SHP77 treated with DMSO at 0.1 percent for 48 hours (cell line): ENCODE measurements around the gene SSBP4.

Source experiments
- DNase-seq: peaks from one replicate; lab custom pipeline; 2025; lab: John Stamatoyannopoulos, UW

SSBP4 gene

DNA sequence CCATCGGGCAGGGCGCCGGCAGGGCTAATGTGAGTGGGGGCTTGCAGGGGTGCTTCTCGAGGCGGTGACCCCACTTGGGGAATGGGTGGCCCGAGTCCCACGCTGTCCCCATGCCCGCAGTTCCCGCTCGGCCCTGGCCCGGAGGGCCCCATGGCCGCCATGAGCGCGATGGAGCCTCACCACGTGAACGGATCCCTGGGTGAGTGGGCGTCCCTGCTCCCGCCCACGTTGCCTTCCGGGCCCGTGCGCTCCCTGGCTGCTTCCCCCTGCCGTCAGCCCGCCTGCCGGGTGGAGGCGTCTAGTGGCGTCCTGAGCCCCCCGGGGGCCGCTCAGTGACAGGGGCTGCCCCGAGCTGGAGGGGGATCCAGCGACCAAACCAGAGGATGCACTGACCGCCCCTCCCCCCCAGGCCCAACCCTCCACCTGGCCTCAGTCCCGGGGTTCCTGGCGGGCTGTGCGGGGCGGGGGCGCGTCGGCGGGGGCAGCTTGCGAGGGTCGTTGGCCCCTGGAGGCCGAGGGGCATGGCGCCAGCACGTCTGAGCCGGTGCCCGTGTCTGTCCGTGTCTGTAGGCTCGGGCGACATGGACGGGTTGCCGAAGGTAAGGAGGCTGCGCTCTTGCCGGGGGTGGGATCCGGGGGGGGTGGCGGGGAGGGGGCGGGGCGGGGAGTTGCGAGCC, 14.0 kb downstream of the SSBP4 start:
- DNase-seq = no peak

DNA sequence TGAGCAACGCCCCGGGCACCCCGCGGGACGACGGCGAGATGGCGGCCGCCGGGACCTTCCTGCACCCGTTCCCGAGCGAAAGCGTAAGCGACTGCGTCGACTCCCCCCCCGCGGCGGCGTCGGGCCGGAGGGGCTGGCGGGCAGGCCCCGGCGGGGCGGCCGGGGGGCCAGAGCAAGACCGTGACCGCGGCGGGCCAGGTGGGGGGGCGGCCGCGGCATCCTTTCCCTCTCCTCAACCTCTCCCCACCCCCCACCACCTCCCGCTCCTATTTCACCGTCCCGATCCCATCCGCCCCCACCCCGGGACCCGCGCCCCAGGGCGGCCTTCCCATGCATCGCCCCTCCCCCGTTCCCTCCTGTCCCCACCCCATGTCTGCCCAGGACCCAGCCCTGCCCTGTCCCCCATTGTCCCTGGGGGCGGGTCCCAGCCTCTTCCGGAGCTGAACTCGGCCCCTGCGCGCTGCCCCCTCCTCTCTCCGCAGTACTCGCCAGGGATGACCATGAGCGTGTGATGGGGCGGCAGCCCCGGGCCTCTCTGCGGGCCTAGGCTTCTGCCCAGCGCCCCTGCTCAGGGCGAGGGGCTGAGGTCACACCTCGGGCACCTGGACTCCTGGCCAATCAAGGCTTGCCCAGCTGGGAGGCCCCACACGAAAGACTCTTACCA, 14.7 kb downstream of the SSBP4 start:
- no peak for DNase-seq

DNA sequence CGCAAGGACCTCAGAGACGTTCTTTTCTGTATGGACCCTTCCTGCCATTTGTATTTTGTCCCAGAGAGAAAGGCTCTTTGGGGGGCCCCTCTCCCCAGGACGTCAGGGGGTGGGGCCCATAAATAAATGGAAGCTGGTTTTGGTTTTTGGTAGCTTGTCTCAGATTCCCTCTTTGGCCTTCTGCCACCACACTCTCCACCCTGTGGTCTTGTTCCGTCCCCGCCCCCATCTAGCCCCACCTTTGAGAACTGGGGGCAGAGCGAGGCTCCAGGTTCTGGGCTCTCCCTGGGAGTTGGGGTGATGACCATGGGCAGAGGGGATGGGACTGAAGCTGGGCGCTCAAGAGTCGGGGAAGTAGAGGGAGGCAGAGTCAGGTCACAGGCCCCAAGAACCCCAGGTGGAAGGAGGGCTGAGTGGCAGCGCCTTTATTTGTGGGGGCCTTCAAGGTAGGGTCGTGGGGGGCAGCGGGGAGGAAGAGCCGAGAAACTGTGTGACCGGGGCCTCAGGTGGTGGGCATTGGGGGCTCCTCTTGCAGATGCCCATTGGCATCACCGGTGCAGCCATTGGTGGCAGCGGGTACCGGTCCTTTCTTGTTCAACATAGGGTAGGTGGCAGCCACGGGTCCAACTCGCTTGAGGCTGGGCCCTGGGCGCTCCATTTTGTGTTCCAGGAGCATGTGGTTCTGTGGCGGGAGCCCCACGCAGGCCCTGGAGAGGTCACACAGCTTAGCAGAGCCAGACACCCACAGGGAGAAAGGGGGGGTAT, 15.4 kb downstream of the SSBP4 start:
- DNase-seq = no peak

DNA sequence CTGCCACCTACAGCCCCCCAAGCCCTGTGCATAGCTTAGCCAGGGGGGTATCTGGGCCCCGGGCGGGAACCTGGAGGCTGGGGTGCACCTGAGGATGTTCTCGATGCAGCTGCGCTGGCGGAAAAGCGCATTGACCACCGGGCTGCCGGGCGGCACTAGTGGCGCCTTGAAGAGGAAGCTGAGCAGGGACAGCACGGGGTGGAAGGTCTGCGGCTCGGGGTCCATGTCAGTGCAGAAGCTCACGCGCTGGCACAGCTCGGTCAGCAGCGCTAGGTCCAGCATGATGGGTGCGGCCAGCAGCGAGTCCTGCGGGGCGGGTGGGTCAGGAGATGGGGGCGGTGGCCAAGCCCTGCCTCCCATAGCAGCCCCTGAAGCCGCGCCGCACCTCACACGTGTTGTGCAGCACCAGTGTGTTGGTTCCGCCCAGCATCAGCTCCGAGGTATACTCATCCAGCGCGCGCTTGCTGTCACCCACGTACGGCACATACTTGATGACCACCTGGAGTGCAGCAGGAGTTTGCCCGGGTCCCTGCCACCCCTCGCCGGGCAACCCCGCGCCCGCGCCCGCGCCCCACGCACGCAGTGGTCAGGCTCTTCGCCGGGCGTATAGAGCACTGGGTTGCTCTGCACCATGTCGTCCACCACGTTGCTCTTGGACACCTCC, 16.1 kb downstream of the SSBP4 start:
- no peak for DNase-seq

DNA sequence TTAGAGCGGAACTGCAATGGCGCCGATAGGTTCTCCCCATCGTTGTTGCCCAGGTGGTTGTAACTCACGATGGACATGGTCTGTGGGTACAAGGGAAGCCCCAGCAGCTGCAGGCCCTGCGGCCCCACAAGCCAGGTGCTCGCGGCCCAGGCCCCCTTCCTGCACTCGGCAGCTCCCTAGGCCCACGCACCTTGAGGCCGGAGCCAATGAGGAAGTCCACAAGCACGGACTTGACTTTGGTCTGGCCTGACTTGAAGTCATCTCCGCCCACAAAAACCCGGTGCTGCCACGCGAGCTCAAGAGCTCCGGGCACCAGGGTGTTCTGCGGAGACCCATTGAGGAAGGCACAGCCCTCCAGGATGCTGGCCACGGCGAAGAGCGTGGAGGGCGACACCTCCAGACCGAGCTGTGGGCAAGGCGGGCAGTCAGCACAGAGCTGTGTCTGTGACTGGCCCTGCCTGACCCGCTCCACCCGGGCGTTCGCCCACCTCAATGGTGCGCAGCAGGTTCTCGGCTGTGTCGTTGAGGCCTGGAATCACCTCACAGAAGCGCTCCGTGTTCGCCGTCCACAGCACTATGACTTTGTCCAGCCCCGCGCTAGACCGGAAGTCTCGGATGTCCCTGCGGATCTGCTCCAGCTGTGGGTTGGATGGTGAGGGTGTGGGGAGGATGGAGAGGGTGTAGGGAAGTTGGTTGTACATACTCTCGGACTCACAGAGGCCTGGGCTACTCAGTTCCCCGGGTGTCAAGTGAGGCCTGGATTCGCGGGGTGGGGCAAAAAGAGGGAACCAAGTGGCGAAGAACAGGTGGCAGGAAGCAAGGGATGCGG, 16.9 kb downstream of the SSBP4 start:
- no peak for DNase-seq

DNA sequence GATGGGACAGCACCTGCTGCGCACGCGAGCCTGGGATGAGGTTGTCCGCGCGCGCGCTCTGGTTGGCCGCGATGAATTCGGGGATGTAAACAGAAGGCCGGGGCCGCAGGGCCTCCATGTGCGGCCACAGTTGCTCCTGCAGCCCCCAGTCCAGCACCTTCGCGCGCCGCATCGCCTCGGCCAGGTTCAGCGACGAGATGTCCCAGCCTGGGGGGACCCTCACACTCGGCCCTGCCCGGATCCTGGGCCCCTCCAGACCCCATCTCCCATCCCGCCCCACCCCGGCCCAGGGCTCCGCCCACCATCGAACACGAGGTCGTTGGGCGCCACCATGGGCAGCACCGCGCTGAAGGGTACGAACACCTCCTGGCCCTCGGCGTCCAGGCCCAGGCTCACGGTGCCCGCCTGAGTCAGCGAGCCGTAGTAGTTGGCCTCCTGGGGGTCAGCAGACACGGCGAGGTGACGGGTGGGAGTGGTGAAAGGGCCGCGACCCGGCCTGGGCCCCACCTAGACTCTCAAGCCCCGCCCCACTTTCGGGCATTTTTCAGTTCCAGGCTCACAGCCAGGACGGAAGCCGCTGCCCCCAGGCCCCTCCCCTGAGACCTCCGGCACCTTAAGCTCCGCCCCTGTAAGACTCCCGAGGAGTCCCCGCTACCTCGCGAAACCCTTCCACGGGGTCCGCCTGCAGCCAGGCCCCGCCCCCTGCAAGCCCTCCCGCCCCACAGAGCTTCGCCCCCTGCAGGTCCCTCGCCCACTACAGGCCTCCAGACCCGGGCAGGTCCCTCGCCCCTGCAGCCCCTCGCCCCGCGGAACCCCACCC, 17.7 kb downstream of the SSBP4 start:
- DNase-seq = peak; percentile 26

DNA sequence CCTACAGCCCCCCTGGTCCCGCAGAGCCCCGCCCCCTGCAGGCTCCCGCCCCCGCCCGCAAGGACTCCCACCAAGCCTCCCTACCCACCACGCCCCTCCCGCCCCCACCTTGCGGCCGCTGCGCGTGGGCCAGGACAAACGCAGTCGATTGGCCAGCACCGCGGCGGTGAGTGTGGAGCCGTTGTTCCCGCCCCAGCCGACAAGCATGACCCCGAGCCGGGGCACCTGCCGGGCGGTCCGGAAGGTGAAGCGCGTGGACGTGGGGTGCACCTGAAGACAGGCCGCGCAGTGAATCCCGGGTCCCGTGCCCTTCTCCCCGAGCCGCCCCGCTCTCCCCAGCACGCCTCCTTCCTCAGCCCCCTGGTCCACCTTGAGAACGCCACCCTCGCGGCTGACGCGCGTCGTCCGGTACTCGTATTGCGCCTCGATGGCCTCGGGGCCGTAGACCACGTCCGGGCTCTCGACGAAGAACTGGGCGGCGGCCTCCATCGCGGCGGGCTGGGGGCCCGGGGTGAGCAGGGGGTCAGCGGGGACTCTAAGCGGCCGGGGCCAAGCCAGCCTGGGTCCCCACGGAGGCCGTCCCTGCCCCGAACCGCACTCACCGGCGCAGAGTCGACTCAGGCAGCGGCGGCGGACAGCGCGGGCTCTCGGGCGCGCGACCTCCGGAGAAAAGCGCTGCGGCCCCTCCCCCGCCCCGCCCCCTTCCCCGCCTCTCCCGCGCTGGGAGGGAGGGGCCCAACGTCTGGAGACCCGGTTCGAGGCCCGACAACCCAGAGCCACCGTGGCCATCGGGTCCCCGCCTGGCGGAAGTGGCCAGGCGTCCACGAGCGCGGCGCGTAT, 18.5 kb downstream of the SSBP4 start, which contains the start of gene ISYNA1:
ISYNA1 (minus strand) TSS at position 643 of the 840 bp plus-strand sequence; CDS start at position 489, 154 bp downstream.
- DNase-seq = peak; percentile 23

DNA sequence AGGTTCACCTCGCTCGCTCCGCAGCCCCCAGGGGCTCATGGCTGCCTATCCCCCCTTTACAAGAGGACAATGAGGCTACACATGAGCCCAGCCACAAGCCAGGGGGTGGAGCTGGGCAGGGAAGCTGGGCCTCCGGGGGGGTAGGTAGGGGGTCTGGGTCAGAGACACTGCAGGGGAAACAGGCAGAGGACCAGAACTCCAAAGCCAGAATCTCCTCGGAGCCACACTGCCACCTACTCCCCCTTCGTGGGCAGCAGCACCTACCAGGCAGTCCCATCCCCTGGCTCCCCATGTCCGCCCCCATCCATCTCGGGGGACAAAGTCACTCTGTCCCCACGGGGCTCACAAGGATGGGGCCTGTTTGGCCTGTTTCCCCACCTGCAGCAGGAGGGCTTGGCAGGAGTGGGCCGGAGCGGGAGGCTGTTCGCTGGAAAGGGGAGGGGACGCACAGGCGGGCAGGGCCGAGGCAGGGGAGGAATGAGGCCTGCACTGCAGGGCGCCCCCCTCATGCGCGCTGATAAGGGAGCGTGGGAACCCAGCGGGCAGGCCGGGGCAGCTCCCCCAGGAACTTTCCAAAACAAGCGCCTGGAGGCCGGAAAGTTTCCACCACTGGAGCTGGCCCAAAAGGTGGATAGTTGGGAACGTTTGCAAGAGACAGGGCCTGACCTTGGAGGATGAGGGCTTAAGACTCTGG, 19.3 kb downstream of the SSBP4 start:
- DNase-seq = no peak

DNA sequence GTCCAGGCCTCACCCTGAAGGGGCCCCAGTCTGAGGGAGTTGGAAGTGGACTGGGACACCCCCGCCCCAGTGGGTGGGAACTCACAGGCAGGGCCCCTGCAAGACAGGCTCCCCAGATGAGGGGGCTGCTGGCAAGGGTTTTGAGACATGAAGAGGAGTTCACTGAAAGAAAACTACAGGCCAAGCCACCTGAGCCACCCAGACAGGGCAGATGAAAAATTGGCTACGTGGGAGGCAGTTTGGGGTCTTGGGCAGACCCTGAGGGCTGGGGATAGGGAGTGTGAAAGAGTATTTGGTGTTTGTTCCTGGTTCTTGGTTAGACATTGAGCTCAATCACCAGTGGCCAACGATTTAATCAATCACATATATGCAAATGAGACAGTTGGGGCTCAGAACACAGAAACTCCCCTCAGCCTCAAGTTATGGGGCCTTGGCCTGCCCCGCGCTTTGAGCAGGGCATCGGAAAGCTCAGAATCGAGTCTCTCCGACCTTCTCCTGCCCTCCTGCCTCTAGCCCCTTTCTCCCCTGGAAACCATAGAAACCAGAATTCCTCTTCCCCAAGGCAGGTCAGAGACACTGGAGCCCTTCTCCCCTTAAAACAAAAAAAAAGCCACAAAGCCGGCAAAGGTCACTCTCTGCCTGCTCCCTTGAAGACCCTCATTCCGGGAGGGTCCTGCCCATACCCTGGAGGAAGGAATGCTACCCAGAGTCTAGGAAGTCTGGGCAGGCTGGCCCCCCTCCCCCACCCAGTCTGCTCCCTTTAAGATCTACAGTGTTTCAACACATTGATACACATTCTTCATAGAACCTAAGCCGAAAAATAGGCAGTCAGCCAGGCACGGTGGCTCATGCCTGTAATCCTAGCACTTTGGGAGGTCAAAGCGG, 20.1 kb downstream of the SSBP4 start:
- DNase-seq = no peak

DNA sequence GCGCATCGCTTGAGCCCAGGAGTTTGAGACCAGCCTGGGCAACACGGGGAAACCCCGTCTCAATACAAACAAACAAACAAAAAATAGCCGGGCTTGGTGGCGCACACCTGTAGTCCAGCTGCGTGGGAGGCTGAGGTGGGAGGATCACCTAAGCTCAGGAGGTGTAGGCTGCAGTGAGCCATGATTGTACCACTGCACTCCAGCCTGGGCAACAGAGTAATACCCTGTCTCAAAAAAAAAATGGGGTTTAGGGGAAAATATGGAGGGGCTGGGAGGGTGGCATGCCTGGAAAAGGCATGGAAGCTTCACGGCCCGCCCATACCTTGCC, 20.7 kb downstream of the SSBP4 start:
- no peak for DNase-seq

DNA sequence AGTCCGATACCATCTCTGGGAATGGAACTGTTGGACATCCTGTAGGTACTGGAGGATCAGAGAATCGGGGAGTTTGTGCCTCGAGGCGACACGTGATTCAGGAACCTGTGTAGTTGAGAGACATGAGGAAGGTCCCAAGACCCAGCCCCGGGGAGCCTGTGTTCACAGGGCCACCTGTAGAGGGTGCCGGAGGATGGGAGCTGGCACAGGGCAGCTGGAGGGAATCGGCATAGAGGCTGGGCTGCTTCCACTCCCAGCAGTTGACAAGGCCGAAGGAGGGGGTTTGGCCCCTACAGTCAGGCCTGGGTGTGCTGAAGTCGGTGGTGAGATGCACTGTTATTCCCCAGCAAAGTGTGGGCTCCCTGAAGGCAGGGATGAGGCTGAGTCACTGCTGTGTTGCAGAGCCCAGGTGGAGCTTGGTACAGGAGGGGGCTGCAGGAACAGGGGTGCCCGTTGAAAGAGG, 21.2 kb downstream of the SSBP4 start:
- no peak for DNase-seq

DNA sequence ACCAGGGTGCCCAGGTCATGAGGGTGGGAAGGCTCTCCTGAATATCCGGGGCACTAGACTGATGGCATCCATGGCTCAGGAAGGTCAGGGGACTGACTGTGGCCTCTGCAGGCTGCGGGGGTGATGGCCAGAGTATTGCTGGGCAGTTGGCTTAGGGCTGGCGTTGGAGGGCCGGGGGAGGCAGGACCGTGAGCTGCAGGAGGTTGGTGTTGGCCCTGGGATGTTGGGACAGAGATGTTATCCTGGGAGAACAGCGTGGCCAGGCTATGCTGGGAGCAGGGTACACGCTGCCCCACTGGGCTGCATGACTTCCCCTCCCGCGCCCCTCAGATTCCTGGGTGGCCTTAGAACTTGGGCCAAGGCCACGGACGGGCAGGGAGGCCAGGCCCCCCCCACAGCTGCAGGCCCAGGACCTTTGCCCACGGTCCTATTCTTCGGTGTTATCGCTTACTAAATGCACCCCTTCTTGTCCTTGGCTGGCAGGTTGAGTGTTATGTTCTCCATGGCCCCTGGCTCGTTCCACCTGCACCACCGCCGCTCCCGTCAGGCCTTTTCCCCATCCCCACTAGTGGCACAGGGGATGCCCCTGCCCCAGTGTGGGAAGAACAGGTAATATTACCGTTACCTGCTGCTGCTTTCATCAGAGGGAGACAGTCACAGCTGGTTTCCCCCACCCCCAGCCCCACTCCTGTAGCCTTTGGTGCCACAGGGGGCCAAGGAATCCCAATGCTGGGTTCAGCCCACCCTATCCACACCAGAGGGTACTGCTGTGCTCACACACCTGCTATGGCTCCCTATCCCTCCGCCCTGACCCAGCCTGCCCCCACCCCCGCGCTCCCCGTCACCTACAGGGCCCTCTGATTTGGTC, 22.0 kb downstream of the SSBP4 start:
- DNase-seq = no peak

DNA sequence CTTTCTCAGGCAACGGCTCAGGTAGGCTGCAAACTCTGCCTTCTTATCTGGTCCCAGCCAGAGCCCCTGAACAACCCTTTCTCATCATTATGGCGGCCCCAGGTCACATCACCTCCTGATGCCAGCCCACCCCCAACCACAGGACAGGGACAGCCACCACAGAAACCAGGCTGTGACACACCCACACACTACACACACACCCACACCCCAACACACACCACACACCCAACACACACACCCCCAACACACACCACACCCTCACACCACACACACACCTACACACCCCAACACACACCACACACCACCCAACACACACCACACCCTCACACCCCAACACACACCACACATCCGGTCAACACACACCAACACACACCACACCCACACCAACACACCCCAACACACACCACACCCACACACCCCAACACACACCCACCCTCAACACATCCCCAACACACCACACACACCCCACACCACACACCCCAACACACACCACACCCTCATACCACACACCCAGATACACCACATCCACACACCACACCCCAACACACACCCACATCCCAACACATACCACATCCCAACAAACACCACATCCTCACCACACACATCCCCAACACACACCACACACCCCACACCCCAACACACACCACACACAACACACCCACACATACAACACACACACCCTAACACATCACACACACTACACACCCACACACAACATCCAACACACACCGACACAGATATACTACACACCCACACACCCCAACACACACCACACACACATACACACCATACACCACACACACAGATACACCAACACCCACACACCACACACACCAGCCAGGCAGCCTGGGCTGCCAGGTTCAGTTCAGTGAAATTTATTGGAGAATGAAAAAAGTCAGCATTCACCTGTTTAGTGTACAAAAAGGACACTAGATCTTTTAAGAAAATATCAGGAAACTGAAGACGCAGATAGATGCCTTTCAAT, 22.9 kb downstream of the SSBP4 start:
- DNase-seq = no peak

DNA sequence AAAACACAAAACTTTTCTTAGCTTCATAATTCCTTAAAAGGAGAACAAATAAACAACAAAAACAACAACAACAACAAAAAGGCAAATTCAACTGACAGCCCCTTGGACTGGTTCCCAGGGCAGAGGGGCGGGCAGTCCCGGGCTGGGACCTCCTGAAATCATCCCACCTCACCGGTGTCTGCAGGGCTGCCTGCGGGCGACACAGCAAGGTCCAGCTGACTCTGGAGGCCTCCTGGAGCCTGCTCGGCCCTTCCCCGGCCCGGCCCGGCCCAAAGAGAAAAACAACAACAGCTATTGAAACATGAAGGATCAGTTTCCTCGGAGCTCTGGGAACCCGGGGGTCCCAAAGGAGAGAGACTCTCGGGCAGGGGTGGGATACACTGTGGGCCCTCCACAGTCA, 23.7 kb downstream of the SSBP4 start:
- no peak for DNase-seq

DNA sequence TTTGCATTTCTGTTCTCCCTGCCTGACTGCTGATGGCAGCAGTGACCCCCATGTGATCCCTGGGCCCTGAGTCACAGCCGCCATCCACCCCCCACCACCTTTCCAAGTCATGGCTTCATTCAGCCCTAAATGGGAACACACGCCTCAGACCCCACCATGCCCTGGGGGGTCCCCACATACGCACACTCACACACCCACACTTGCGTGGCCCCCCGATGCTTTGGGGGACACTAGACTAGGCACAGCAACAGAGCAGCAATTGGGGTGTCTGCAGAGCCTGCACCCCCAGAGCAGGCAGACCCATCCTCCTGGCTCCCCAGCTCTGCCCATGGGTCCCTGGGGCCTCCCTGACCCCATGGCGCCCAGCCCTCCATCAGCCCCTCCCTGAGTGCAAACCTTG, 24.2 kb downstream of the SSBP4 start:
- no peak for DNase-seq

DNA sequence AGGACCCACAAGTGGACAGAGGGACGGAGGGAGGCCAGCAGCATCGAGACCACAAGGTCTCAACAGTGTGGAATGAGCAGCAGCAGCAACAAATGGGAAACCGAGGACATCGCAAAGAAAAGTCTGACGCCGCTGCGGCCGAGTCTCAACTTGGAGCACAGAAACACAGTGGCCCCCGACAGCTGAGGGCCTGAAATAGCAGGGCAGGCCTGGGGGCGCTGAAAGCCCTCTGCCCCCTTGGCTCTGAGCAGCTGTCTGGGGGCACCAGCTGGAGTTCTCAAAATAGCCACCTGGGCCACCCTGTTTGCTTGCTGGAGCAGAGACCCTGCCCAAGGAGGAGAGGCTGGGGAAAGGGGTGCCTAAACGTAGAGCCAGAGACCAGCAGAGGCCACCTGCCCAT, 24.6 kb downstream of the SSBP4 start:
- no peak for DNase-seq
